ES-I3 (cell line): ENCODE data around the gene ZNF611.
A peak's percentile ranks its signal among the peaks of the same experiment; 100 is the strongest.
"Not testable (repeated sequence)": the region's sequence is repeated elsewhere in the genome, so short reads cannot be mapped to it uniquely, and the experiment has no call there.

Experiments
- H3K36me3 ChIP-seq: 2 replicates; pipeline ENCODE4 v1.6.1; 2013; ENCODE audit warnings: mild to moderate bottlenecking, low read length, control low read depth, moderate library complexity; ENCODE audit not compliant: insufficient read depth
- H3K4me1 ChIP-seq: 2 replicates; pipeline ENCODE4 v1.6.1; 2013; ENCODE audit warnings: mild to moderate bottlenecking, control low read depth, low read length; ENCODE audit not compliant: insufficient read depth
- H3K9ac ChIP-seq: 2 replicates; pipeline ENCODE4 v1.6.1; 2013; ENCODE audit warnings: low read depth, mild to moderate bottlenecking, low read length, moderate library complexity
- H3K9me3 ChIP-seq: 2 replicates; pipeline ENCODE4 v1.6.1; 2013; ENCODE audit warnings: mild to moderate bottlenecking, low read length, moderate library complexity; ENCODE audit not compliant: control insufficient read depth, insufficient read depth

The ZNF611 gene

DNA sequence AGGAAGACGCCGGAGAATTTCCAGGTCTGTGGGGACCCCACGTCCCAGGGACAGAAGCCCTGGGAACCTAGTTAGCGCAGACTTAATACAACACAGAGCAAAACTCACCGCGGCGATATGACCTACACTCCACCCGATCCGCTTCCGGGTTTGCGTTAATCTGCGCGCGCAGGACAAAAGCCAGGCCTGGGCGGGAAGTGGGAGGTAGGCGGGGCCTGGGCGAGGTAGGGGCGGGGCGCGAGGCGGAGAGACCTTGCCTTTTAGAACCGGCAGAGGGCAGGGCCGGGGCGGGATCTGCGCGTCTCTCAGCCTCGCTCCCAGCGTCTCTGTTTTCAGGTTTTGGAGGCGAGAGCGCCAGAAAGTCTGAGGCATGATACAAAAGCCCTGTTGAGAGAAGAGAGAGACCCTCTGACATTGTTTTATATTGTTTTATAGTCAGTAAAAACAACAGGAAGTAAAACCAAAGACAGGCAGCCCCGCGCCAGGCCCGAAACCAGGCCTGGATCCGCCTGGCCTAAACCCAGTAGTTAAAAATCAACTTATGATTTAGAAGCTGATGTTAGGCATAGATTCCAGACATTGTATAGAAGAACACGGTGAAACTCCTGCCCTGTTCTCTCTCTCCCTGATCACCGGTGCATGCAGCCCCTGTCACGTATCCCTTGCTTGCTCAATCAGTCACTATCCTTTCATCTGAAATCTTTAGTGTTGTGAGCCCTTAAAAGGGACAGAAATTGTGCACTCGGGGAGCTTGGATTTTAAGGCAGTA is at the start of gene ZNF611:
ZNF611 (minus strand) TSS at position 152 of the 769 bp plus-strand sequence. CDS start 19,150 bp downstream, outside the sequence.
- H3K4me1 ChIP-seq = no peaks in the 10 kb centered on the region
- H3K9ac ChIP-seq = peak within 1 kb of the TSS; percentile 98
- no peaks in the 10 kb centered on the region; the same call in 1 of the 2 replicates for H3K9me3 ChIP-seq
- no peaks in the 10 kb centered on the region for H3K36me3 ChIP-seq

DNA sequence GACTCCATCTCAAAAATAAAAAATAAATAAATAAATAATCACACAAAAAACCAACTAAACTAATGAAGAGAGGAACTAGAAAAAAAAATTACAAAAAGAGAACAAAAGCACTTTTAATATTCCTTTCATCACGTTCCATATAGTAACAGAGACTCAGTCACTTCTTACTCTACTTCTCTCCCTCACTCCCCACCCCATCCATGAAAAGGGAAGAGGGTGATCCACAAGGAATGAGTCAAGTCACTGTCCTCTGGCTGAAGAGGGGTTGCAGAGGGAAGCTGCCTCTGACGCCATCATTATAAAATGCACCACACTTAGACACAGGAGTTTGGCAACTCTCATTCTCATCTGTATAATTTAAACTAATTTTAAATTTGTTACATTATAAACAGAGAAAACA is 48.0 kb upstream of the ZNF611 start:
- not testable (repeated sequence) for H3K9ac ChIP-seq, H3K9me3 ChIP-seq, H3K36me3 ChIP-seq, H3K4me1 ChIP-seq

DNA sequence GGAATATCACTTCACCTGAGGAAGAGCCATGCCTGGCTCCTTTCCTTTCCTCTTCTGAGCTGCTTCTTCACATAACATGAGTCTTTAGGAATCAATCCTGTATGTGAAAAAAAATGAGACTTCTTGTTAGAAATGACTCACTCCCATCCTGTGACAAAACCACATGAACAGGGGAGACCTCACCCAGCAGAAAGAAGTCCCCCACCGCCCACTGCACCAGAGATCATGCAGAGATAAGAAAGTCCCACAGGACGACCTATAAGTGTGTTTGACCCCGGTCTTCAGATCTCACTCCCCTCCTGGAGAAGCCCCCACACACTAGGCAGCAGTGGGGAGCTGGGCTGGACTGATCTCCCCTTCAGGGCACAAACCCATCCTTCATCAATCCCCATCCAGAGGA is 44.0 kb upstream of the ZNF611 start:
- Histone ChIP-seq H3K4me1 (no peaks in the 10 kb centered on the region), H3K9ac (no peak overlapping the region), H3K36me3 (no peaks in the 10 kb centered on the region), H3K9me3 (no peaks in the 10 kb centered on the region)

DNA sequence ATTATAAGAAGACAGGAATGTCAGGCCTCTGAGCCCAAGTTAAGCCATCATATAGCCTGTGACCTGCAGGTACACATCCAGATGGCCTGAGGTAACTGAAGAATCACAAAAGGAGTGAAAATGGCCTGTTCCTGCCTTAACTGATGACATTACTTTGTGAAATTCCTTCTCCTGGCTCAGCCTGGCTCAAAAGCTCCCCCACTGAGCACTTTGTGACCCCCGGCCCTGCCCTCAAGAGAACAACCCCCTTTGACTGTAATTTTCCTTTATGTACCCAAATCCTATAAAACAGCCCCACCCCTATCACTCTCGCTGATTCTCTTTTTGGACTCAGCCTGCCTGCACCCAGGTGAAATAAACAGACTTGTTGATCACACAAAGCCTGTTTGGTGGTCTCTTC is 21.6 kb upstream of the ZNF611 start:
- H3K36me3 ChIP-seq, H3K9me3 ChIP-seq, H3K9ac ChIP-seq, H3K4me1 ChIP-seq: not testable (repeated sequence)

DNA sequence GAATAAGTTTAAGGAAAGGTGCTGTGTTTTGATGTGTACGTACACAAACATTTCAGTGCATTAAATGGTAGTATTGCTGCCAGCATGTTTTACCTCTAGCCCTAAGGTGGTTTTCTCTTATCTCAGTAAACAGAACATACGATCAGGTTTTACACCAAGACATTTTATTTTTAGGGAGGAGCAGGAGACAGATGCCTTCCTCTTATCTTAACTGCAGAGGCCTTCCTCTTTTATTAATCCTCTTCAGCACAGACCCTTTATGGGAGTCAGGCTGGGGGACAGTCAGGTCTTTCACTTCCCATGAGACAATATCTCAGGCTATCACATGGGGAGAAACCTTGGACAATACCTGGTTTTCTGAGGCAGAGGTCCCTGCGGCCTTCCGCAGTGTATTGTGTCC is 14.9 kb upstream of the ZNF611 start:
- Histone ChIP-seq H3K4me1 (no peaks in the 10 kb centered on the region), H3K36me3 (no peaks in the 10 kb centered on the region), H3K9me3 (no peaks in the 10 kb centered on the region; the same call in 1 of the 2 replicates), H3K9ac (no peak overlapping the region)

DNA sequence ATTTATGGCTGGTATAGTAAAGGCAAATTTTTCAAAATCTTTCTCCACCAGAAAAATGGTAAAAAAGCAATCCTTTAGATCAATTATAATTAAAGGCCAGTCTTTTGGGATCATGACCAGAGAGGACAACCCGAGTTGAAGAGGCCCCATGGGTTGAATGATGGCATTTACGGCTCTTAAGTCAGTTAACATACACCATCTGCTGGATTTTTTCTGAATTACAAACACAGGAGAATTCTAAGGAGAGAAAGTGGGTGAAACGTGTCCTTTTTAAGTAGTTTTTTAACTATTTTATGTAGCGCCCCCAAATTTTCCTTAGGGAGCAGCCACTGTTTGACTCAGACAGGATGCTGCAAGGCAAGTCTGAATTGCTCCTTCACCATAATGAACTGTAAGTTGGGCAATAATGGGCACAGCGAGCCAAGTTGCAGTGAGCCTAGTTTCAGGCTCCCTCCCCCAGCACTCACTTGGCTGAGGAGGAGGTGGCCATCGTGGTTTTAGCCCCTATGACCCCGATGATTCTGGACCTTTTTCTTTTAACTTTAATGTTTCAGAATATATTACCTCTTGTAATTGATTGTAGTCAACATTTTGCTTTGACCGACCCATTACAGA is 13.6 kb upstream of the ZNF611 start:
- H3K4me1 ChIP-seq = no peaks in the 10 kb centered on the region
- no peaks in the 10 kb centered on the region for H3K9me3 ChIP-seq
- H3K9ac ChIP-seq = peak overlapping the region; percentile 66
- no peaks in the 10 kb centered on the region for H3K36me3 ChIP-seq

DNA sequence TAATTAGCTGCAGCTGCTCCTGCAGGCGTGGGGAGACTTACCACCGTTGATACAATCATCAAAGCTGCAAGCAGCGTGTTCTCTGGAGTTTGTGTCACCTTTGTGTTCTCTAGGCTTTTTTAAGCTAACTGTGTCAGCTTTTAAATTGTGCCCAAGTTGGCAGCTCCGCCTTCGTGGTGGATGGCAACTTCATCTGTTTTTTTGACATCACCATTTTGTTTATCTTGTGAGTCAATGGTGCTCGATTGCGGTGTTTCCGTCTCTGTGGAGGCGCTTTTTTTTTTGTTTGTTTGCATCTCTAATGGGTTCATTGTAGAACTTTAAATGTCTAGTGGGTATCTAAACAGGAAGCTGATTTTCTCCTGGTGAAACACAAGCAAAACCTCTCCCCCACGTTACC is 11.1 kb upstream of the ZNF611 start:
- H3K36me3 ChIP-seq, H3K4me1 ChIP-seq, H3K9ac ChIP-seq: not testable (repeated sequence)

DNA sequence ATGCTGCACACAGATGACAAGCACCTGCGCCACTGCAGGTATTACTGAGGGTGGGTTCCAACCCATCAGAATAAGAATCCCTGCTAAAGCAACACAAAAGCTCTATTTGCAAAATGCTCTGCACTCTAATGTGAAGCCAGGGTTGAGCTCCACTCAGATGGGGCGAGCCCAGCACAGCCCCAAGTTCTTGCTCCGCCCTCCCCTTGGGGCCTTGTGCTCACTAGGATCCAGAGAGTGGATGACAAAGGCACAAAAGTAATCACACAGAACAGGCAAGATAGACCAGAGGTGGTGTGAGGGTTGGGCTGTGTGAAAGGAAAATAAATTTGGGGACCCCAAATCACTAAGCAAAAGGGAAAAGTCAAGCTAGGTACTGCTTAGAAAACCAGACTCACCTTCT is 8.2 kb upstream of the ZNF611 start:
- H3K9me3 ChIP-seq = no peaks in the 10 kb centered on the region
- no peak overlapping the region for H3K9ac ChIP-seq
- no peaks in the 10 kb centered on the region for H3K36me3 ChIP-seq
- peaks cover 7% of the 10 kb centered on the region; the same call in 1 of the 2 replicates for H3K4me1 ChIP-seq

More for the DNA sequence above, 11.1 kb upstream of the ZNF611 start:
- not testable (repeated sequence) for H3K9me3 ChIP-seq

DNA sequence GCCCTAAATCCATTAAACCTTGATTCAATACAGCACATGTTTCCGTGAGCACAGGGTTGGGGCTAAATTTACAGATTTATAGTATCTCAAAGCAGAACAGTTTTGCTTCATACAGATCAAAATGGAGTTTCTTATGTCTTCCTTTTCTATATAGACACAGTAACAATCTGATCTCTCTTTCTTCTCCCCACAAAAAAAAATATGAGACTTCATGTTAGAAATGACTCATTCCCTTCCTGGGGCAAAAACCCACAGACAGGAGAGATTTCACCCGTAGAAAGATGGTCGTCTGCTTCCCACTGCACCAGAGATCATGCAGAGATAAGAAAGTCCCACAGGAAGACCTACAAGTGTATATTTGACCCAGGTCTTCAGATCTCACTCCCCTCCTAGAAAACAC is 7.7 kb upstream of the ZNF611 start:
- Histone ChIP-seq H3K9me3 (no peaks in the 10 kb centered on the region), H3K36me3 (no peaks in the 10 kb centered on the region), H3K4me1 (peaks cover 7% of the 10 kb centered on the region; the same call in 1 of the 2 replicates), H3K9ac (no peak overlapping the region)

DNA sequence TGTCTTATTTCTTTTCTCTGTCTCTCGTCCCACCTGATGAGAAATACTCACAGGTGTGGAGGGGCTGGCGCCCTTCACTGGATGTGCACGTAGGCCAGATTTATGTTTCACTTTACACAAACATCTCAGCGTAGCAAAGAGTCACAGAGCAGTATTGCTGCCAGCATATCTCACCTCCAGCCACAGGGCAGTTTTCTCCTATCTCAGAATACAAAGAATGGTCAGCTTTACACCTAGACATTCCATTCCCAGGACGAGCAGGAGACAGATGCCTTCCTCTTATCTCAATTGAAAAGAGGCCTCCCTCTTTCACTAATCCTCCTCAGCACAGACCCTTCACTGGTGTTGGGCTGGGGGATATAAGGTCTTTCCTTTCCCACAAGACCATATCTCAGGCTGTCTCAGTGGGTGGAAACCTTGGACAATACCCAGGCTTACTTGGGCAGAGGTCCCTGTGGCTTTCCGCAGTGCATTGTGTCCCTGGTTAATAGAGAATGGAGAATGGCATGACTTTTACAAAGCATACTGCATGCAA is 7.2 kb upstream of the ZNF611 start:
- Histone ChIP-seq H3K4me1 (peaks cover 7% of the 10 kb centered on the region; the same call in 1 of the 2 replicates), H3K9ac (no peak overlapping the region), H3K9me3 (no peaks in the 10 kb centered on the region), H3K36me3 (no peaks in the 10 kb centered on the region)

DNA sequence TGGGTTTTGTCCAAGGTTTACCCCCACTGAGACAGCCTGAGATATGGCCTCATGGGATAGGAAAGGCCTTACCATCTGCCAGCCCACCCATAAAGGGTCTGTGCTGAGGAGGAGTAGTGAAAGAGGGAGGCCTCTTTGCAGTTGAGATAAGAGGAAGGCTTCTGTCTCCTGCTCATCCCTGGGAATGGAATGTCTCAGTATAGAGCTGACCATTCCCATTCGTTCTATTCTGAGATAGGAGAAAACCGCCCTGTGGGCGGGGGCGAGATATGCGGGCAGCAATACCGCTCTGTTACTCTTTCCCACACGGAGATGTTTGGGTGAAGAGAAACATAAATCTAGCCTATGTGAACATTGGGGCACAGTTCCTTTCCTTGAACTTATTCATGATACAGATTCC is 6.5 kb upstream of the ZNF611 start:
- H3K36me3 ChIP-seq, H3K9me3 ChIP-seq, H3K4me1 ChIP-seq, H3K9ac ChIP-seq: not testable (repeated sequence)

DNA sequence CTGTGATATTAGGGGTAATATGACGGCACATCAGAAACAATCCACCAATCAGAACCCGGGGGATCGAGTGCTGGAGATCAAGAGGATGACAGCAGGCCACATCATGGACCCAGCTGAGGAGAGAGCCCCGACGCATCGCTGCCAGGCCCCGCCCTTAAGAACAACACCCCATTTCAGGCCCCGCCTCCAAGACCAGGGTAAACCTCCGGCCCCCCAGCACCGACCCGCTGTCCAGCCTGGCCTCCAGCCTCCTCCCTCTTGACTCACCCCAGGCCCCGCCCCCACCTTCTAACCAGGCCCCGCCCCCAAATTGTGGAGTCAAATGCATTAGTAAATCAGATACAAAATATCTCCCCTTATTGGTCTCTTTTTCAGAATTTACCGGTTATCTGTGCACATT is 4.7 kb upstream of the ZNF611 start:
- Histone ChIP-seq H3K9ac (no peak overlapping the region), H3K36me3 (no peaks in the 10 kb centered on the region), H3K9me3 (no peaks in the 10 kb centered on the region; the same call in 1 of the 2 replicates), H3K4me1 (peaks cover 7% of the 10 kb centered on the region; the same call in 1 of the 2 replicates)

DNA sequence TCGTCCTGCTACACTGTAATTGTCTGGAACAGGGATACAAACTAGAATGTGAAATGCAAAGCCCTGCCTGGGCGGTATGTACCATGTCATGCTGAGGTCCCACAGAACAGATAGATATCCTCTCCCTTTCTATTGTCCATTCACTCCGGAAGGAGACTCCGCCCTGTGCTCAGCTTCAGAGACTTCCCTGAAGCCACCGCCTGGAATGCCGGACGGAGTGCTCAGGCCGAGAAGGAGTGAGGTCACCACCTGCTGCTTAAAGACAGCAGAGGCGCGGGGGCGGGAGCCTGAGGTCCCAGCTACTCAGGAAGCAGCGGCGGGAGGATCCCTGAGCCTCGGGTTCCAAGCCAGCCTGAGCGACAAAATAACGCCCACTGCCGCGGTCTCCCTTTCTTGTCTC is 890 bp upstream of the ZNF611 start:
- Histone ChIP-seq H3K9ac (peak overlapping the region; percentile 98; the same call in 1 of the 2 replicates), H3K9me3 (no peaks in the 10 kb centered on the region; the same call in 1 of the 2 replicates), H3K36me3 (no peaks in the 10 kb centered on the region), H3K4me1 (no peaks in the 10 kb centered on the region)

DNA sequence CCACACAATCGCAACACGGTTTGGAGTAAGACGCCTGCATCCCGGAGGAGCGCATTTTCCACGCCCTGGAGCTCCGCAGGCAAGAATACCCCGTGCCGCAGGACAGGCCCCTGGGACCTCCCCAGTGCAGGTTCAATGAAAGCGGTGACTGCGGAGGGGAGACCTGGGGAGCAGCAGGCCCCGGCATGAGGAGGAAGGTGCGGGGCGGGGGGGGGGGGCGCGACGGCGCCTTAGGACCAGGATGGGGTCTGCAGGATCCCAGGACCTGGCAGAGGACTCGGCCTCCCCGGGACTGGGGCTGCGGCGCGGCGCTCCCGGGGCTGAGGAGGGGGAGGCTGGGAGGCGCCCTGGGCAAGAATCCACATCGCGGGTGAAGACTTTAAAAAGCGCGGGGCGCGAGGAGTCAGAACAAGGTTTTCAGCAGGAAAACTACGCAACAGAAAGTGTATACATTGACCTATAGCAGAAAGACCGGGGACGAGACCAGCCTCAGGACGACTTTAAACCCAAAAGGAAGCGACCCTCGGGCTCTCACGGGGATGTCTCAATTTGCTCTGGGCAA is 432 bp downstream of the ZNF611 start:
- Histone ChIP-seq H3K9me3 (no peaks in the 10 kb centered on the region; the same call in 1 of the 2 replicates), H3K9ac (peak overlapping the region; percentile 98), H3K4me1 (no peaks in the 10 kb centered on the region), H3K36me3 (no peaks in the 10 kb centered on the region)

DNA sequence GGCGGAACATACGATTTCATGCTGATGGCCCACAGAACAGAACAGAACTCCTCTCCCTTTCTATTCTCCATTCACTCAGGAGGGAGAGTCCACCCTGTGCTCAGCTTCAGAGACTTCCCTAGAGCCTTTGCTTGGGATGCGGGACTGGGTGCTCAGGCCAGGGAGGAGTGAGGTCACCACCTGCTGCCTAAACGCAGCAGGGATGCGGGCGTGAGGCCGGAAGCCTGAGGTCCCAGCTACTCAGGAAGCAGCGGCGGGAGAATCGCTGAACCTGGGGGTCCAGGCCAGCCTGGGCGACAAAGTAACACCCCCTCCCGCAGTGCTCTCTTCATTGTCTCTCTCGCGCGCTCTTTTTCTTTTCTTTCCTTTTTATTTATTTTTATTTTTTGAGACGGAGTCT is 8.8 kb downstream of the ZNF611 start:
- H3K9me3 ChIP-seq, H3K36me3 ChIP-seq, H3K4me1 ChIP-seq: not testable (repeated sequence)

More for the DNA sequence above, 8.8 kb downstream of the ZNF611 start:
- H3K9ac ChIP-seq = not testable (repeated sequence)
